CD14-positive monocyte (primary cell): Measurements from ENCODE around the gene GPC5. TPM values are rescaled to one million over a fixed set of nuclear protein-coding genes. Genes with fewer than 3 reads are reported as not detected.

Source experiments
- DNase-seq, 3 donors: peaks; one replicate each; pipeline ENCODE4 v3.0.0-alpha.2; 2011 to 2022
- H2AFZ ChIP-seq: 2 replicates; pipeline ENCODE4 v1.6.0; 2012; ENCODE audit warnings: mild to moderate bottlenecking, low read depth, low read length, inconsistent platforms; ENCODE audit not compliant: insufficient read depth, poor library complexity, severe bottlenecking
- H3K27ac ChIP-seq, 2 donors: 1 replicate in 1 of 2; 2 replicates in 1 of 2; pipeline ENCODE4 v1.5.1; 2012 to 2013; ENCODE audit warnings: low read length in 2 of 2, control low read depth in 1 of 2, inconsistent platforms in 1 of 2, low read depth in 1 of 2, mild to moderate bottlenecking in 1 of 2
- H3K27me3 ChIP-seq, 2 donors: one replicate each; pipeline versions ENCODE4 v1.6.0 to v1.6.1; 2011 to 2013; ENCODE audit warnings: low read length in 2 of 2; ENCODE audit not compliant: control insufficient read depth in 2 of 2, insufficient read depth in 2 of 2
- H3K36me3 ChIP-seq, 2 donors: replicated peaks in 1 of 2; 1 replicate in 1 of 2; 2 replicates in 1 of 2; pipeline versions ENCODE4 v1.5.1 to v1.6.1; 2012 to 2013; ENCODE audit warnings: low read length in 2 of 2, control low read depth in 1 of 2, inconsistent platforms in 1 of 2, mild to moderate bottlenecking in 1 of 2; ENCODE audit not compliant: insufficient read depth in 2 of 2, control insufficient read depth in 1 of 2
- H3K4me1 ChIP-seq, 2 donors: 1 replicate in 1 of 2; 2 replicates in 1 of 2; pipeline versions ENCODE4 v1.5.1 to v1.6.1; 2012 to 2013; ENCODE audit warnings: low read length in 2 of 2, control low read depth in 1 of 2, inconsistent platforms in 1 of 2, mild to moderate bottlenecking in 1 of 2, moderate library complexity in 1 of 2; ENCODE audit not compliant: insufficient read depth in 2 of 2, control insufficient read depth in 1 of 2
- H3K4me2 ChIP-seq: replicated peaks from 2 replicates; pipeline ENCODE3; 2012; ENCODE audit warnings: low read length, moderate library complexity, mild to moderate bottlenecking; ENCODE audit not compliant: poor library complexity, severe bottlenecking; ENCODE audit errors: extremely low read depth
- H3K4me3 ChIP-seq, 3 experiments: fragments of 200-600 bp in 1 of 3; sonication (generic) in 1 of 3; replicated peaks in 1 of 3; 1 replicate in 2 of 3; 2 replicates in 1 of 3; pipeline ENCODE4 v1.5.1; 2011 to 2013; ENCODE audit warnings: low read length in 3 of 3, mild to moderate bottlenecking in 3 of 3, control low read depth in 2 of 3, low read depth in 2 of 3, inconsistent platforms in 1 of 3, moderate library complexity in 1 of 3
- H3K79me2 ChIP-seq: 2 replicates; pipeline ENCODE4 v1.6.0; 2012; ENCODE audit warnings: mild to moderate bottlenecking, control low read depth, inconsistent platforms, low read length, moderate library complexity; ENCODE audit not compliant: insufficient read depth
- H3K9ac ChIP-seq: 2 replicates; pipeline ENCODE4 v1.6.0; 2017; ENCODE audit warnings: low read length, mild to moderate bottlenecking; ENCODE audit not compliant: insufficient read depth, poor library complexity, severe bottlenecking
- H3K9me3 ChIP-seq, 2 donors: replicated peaks in 1 of 2; 1 replicate in 1 of 2; 2 replicates in 1 of 2; pipeline versions ENCODE4 v1.5.1 to v1.6.1; 2012 to 2013; ENCODE audit warnings: low read length in 2 of 2, control low read depth in 1 of 2; ENCODE audit not compliant: control insufficient read depth in 1 of 2, insufficient read depth in 1 of 2
- H4K20me1 ChIP-seq: 2 replicates; pipeline ENCODE4 v1.6.0; 2012; ENCODE audit warnings: mild to moderate bottlenecking, low read length, control low read depth, moderate library complexity; ENCODE audit not compliant: insufficient read depth
- H3K27ac Mint-ChIP-seq, 7 donors: one replicate each; pipeline ENCODE4 v1.8.0; 2020; ENCODE audit warnings: mild to moderate bottlenecking in 7 of 7, mixed read lengths in 7 of 7, moderate library complexity in 6 of 7, inconsistent platforms in 2 of 7
- H3K27me3 Mint-ChIP-seq, 3 donors: one replicate each; pipeline ENCODE4 v1.8.0; 2021 to 2022; ENCODE audit warnings: low read depth in 3 of 3, mild to moderate bottlenecking in 3 of 3, mixed read lengths in 3 of 3, moderate library complexity in 3 of 3, inconsistent platforms in 1 of 3
- H3K36me3 Mint-ChIP-seq, 2 donors: one replicate each; pipeline ENCODE4 v1.8.0; 2020; ENCODE audit warnings: mixed read lengths in 2 of 2, inconsistent platforms in 1 of 2, mild to moderate bottlenecking in 1 of 2
- H3K4me1 Mint-ChIP-seq: one replicate; pipeline ENCODE4 v1.8.0; 2020; ENCODE audit warnings: mild to moderate bottlenecking, mixed read lengths
- H3K4me3 Mint-ChIP-seq, 2 donors: one replicate each; pipeline ENCODE4 v1.8.0; 2020; ENCODE audit warnings: mild to moderate bottlenecking in 2 of 2, mixed read lengths in 2 of 2, moderate library complexity in 1 of 2
- H3K9me3 Mint-ChIP-seq, 7 donors: one replicate each; pipeline ENCODE4 v1.8.0; 2020 to 2022; ENCODE audit warnings: mixed read lengths in 7 of 7, mild to moderate bottlenecking in 6 of 7, moderate library complexity in 6 of 7, inconsistent platforms in 2 of 7
- WGBS: methylation state at CpG from one replicate; pipeline ENCODE4 v1.1.5; 2013; ENCODE audit warnings: missing lambda C conversion rate; ENCODE audit not compliant: insufficient coverage; 5-methylcytosine and 5-hydroxymethylcytosine counted together
- intact Hi-C, 2 donors: fragments of 100-400 bp; cut with micrococcal nuclease; formaldehyde crosslinking; loops; one replicate each; pipeline versions ENCODE4 v1.15.0 to v1.15.1; 2023
- polyA plus RNA-seq, 3 donors: library from polyadenylated mRNA; depleted of rRNA in 1 of 3; unstranded in 2 of 3; stranded (reverse) in 1 of 3; fragments of 300-500 nt in 2 of 3; fragments of >200 nt in 1 of 3; fragmentation: Illumina TruSeq in 2 of 3; gene quantifications; 1 replicate in 2 of 3; 2 replicates in 1 of 3; pipeline ENCODE4 v1.2.3, GENCODE V29; 2012 to 2021
- TF ChIP-seq, protein P1 (sequence below): fragments of 200-600 bp; IDR thresholded peaks from one replicate; pipeline ENCODE4 v1.8.0; 2022; ENCODE audit warnings: antibody characterized with exemption, mild to moderate bottlenecking

Gene GPC5
- polyA plus RNA-seq, 3 donors, result not detected

DNA sequence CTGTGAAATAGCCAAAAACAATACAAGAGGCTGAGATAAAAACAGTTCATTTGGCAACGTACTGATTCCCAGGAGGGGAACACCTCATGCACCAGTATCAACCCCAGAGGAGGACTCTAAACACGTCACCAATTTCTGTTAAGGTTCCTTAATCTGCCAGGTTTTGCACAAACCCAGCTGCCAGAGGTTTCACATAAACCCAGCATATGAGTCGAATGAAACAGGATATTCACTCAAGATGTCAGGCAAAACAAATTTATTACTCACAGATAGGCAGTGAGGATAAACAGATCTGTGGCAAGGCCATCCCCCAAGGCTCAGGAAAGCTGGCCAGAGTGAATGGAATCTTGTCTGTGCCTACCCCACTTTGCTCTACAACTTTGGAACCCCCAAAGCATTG is 210.9 kb downstream of the GPC5 start:
- H3K4me3 Mint-ChIP-seq, result no peak overlapping the region
- Histone ChIP-seq H3K36me3 (no peaks in the 10 kb centered on the region), H3K27me3 (no peaks in the 10 kb centered on the region), H4K20me1 (no peaks in the 10 kb centered on the region), H3K27ac (no peak overlapping the region), H3K4me2 (no peak overlapping the region), H3K9ac (no peak overlapping the region), H3K4me3 (no peak overlapping the region), H3K4me1 (no peaks in the 10 kb centered on the region), H3K9me3 (peaks cover 0 to 3% of the 10 kb centered on the region in 2 donors), H3K79me2 (no peaks in the 10 kb centered on the region), H2AFZ (no peak overlapping the region)
- H3K27ac Mint-ChIP-seq, result no peak overlapping the region
- intact Hi-C loops, result no loop called here
- H3K4me1 Mint-ChIP-seq, result no peaks in the 10 kb centered on the region
- 93% methylated on average over 3 of the region's 3 CpGs for WGBS
- TF ChIP-seq, protein P1, sequence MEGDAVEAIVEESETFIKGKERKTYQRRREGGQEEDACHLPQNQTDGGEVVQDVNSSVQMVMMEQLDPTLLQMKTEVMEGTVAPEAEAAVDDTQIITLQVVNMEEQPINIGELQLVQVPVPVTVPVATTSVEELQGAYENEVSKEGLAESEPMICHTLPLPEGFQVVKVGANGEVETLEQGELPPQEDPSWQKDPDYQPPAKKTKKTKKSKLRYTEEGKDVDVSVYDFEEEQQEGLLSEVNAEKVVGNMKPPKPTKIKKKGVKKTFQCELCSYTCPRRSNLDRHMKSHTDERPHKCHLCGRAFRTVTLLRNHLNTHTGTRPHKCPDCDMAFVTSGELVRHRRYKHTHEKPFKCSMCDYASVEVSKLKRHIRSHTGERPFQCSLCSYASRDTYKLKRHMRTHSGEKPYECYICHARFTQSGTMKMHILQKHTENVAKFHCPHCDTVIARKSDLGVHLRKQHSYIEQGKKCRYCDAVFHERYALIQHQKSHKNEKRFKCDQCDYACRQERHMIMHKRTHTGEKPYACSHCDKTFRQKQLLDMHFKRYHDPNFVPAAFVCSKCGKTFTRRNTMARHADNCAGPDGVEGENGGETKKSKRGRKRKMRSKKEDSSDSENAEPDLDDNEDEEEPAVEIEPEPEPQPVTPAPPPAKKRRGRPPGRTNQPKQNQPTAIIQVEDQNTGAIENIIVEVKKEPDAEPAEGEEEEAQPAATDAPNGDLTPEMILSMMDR, result no peak
- no peaks in the 10 kb centered on the region for H3K36me3 Mint-ChIP-seq
- H3K9me3 Mint-ChIP-seq, result peaks cover 0 to 3% (median 2%) of the 10 kb centered on the region in 7 donors
- DNase-seq, result no peak
- H3K27me3 Mint-ChIP-seq, result peaks cover 0 to 1% (median 0%) of the 10 kb centered on the region in 3 donors

DNA sequence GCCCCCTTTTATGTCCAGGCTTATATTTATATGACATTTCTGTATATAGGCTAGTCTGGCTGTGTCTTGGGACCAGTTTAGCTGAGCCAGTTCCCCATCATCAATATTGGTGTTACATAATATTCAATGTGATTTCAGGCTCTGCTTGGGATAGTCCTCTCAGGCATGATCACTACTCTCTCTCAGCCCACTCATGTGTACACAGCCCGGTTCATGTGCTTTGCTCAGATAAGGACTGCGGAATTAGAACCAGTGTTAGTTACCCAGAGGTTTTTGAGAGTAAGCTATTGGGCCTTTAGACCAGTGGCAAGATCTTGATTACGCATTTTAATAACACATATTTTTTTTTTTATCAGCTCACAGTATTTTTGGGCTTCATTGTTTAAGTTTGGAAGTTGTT is 219.9 kb downstream of the GPC5 start:
- Histone ChIP-seq H3K27me3 (no peaks in the 10 kb centered on the region), H3K79me2 (no peaks in the 10 kb centered on the region), H3K9ac (no peak overlapping the region), H4K20me1 (no peaks in the 10 kb centered on the region), H3K36me3 (no peaks in the 10 kb centered on the region), H3K4me2 (no peak overlapping the region), H3K27ac (no peak overlapping the region), H3K9me3 (peaks cover 0 to 3% of the 10 kb centered on the region in 2 donors), H3K4me1 (no peaks in the 10 kb centered on the region), H3K4me3 (no peak overlapping the region), H2AFZ (no peak overlapping the region)
- DNase-seq, result no peak
- Mint-ChIP-seq H3K9me3 (peaks cover 0 to 6% (median 0%) of the 10 kb centered on the region in 7 donors), H3K36me3 (no peaks in the 10 kb centered on the region), H3K4me3 (no peak overlapping the region), H3K4me1 (no peaks in the 10 kb centered on the region), H3K27ac (no peak overlapping the region), H3K27me3 (peaks cover 0 to 1% (median 0%) of the 10 kb centered on the region in 3 donors)
- no CpG with 5 or more reads among the region's 3 CpGs for WGBS
- TF ChIP-seq, protein P1, result no peak
- intact Hi-C loops, result no loop called here
